GM21526 (cell line): Measurements from ENCODE around the gene FAM174B.

Source experiments
- ATAC-seq: cut with Tn5 transposase; IDR thresholded peaks from one replicate; pipeline ENCODE4 v1.9.1; 2021; ENCODE audit warnings: moderate library complexity; ENCODE audit not compliant: unreplicated experiment, low FRiP score

FAM174B gene

DNA sequence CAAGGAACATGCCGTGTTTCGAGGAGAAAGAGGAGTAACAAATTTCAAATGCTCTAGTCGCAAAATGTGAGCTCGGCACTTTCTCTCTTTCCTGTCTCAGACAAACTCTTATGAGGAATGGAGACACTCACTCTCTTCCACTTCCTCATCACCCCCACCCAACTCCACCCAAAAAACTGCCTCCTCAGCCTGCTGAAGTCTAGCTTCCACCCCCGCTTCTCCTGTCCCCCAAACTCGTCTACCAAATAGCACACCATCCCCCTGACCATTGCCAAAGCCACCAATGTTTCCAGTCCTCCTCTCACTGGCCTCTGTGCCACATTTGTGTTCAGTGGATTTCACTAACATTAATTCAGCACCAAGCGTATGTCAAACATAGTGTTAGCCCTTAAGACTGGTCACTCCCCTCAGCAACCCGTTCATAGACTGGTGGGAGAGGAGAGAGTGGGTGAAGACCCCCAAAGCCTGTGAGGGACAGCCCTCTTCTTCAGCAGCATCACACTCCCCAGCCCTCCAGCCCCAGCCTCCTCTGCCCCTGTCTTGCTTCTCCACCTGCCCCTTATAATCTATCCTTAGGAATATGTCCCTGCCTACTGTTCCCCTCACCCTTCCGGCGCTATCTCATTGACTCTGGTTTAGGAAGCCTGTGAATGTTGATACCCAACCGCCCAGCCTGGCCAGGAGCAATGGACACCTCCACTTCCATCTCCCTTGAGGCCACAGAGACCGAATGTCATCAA lies 77.3 kb downstream of the FAM174B start:
- no peak for ATAC-seq

DNA sequence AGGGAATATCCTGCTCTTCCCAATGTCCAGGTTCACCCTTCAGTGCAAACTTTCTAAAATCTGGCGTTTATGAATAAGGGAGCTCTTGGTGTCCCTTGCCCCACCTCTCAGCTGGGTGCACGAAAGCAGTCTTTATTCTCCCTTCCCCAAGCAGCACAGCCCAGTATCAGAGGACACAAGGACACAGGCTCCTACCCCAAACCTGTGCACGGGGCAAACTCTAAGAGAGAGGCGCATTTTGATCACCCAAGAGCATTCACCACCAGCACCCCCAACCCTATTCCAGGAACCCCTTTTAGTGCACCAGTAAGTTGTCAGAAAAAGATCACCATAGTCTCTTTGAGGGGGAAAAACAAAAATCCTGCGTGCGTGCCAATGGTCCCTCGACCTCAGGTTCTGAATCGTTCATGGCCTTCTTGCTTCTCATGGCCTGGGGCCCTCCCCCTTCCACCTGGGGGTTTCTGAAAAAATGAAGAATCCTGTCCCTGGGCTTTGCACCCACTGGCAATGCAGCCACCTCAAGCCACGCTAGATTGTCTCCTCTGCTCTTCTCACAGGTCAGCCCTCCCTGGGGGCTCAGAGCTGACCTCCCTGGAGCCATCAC lies 78.9 kb downstream of the FAM174B start:
- no peak for ATAC-seq

DNA sequence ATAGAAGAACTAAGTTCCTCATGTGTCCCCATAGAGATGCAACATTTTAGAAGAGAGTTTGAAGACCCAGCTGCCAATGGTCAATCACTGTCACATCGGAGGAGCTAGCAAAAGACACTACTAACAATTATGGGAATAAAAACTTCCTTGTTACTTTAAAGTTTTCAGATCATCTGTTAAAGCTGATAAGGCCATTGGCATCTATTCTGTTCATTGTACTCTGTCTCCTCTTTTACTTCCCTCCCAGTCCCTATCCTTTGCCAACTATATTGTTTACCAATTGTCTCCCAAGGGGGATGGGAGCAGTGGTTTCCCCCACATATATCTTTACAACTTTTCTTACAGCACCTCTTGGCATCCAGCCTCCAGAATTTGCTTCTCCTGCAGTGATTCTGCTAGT lies 81.0 kb downstream of the FAM174B start:
- no peak for ATAC-seq

- ATAC-seq: no peak
Measured at GRCh38 chr15:92574161-92574560, 81.4 kb downstream of the FAM174B start.

GRCh38 chr15:92571824-92572223 lies 83.8 kb downstream of the FAM174B start:
- no peak for ATAC-seq

- ATAC-seq: no peak
Measured at GRCh38 chr15:92570391-92570790, 85.2 kb downstream of the FAM174B start.

DNA sequence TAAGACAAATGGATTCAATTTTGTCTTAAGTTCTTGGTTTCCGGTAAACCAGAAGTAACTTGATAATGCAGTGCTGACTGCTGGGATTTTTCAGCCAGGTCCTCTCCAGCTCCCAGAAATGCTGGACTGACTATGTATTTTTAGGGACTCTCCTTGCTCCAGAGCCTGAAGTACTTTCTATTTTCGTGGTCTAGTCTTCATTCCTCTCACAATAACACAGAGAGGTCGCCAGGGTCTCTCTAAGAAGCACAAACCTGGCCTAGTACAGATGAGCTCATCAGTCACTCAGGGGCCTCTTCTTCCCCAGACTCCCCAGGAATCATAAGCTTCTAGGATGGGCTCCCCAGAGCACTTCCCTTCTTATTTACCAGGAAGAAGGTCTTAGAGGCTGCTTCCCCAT lies 85.8 kb downstream of the FAM174B start:
- no peak for ATAC-seq
